Measurements from ENCODE around the gene DHCR7. TPM values are rescaled to one million over a fixed set of nuclear protein-coding genes. Genes with fewer than 3 reads are reported as not detected.

Gene DHCR7
- total RNA-seq, 3 donors from 2014 or later: 26.5 to 68.6 (median 62.3) TPM

DNA sequence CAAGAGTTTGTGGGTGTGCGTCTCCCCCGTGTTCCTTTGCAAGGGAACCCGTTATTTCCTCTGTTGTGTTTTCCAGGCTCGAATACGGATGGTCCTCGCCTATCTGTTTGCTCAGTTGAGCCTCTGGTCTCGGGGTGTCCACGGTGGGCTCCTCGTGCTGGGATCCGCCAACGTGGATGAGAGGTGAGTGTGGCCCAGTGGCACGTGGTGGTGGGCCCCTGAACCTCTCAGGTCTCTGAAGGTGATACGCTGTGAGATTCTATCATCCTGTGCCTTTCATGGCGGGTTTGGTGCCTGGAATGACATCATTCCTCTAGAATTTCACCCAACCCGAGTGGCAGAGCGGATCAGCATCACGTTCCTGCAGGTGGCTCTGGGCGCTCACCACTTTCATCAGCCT is 37.3 kb upstream of the DHCR7 start:
- no peaks in the 10 kb centered on the region for H3K4me1 ChIP-seq (ENCODE audit: low read depth)
- TF ChIP-seq, protein P1, sequence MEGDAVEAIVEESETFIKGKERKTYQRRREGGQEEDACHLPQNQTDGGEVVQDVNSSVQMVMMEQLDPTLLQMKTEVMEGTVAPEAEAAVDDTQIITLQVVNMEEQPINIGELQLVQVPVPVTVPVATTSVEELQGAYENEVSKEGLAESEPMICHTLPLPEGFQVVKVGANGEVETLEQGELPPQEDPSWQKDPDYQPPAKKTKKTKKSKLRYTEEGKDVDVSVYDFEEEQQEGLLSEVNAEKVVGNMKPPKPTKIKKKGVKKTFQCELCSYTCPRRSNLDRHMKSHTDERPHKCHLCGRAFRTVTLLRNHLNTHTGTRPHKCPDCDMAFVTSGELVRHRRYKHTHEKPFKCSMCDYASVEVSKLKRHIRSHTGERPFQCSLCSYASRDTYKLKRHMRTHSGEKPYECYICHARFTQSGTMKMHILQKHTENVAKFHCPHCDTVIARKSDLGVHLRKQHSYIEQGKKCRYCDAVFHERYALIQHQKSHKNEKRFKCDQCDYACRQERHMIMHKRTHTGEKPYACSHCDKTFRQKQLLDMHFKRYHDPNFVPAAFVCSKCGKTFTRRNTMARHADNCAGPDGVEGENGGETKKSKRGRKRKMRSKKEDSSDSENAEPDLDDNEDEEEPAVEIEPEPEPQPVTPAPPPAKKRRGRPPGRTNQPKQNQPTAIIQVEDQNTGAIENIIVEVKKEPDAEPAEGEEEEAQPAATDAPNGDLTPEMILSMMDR (IDR thresholded peaks at IDR 0.05): no peak
- no peak overlapping the region for H3K4me3 ChIP-seq
- ATAC-seq: no peak
- no peak for DNase-seq
- intact Hi-C loops (cut with DNase I, micrococcal nuclease): no loop called here
- no peaks in the 10 kb centered on the region for H3K9me3 ChIP-seq
- H3K36me3 ChIP-seq (ENCODE audit: low read depth): peaks cover 11% of the 10 kb centered on the region

DNA sequence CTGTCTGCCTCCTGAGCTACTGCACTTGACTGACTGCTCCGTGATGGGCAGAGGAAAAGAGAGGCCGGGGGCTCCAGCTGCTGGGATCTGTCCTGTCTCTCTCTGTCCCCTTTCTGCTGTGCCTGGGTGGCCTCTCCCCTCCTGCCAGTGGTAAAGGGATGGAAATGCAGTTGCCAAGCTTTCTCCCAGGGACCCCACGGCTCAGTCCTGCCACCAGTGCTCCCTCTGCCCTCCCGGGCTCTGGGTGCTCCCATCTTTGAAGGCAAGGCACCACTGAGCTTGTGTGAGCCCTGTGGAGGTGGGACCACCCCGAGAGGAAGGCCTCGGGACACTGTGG is 36.8 kb upstream of the DHCR7 start:
- no peak for ATAC-seq
- Histone ChIP-seq H3K9me3 (no peaks in the 10 kb centered on the region), H3K4me1 (ENCODE audit: low read depth) (no peaks in the 10 kb centered on the region), H3K4me3 (no peak overlapping the region), H3K36me3 (ENCODE audit: low read depth) (peaks cover 11% of the 10 kb centered on the region)
- intact Hi-C loops (cut with DNase I, micrococcal nuclease): no loop called here
- TF ChIP-seq, protein P1 (IDR thresholded peaks at IDR 0.05): no peak
- no peak for DNase-seq

DNA sequence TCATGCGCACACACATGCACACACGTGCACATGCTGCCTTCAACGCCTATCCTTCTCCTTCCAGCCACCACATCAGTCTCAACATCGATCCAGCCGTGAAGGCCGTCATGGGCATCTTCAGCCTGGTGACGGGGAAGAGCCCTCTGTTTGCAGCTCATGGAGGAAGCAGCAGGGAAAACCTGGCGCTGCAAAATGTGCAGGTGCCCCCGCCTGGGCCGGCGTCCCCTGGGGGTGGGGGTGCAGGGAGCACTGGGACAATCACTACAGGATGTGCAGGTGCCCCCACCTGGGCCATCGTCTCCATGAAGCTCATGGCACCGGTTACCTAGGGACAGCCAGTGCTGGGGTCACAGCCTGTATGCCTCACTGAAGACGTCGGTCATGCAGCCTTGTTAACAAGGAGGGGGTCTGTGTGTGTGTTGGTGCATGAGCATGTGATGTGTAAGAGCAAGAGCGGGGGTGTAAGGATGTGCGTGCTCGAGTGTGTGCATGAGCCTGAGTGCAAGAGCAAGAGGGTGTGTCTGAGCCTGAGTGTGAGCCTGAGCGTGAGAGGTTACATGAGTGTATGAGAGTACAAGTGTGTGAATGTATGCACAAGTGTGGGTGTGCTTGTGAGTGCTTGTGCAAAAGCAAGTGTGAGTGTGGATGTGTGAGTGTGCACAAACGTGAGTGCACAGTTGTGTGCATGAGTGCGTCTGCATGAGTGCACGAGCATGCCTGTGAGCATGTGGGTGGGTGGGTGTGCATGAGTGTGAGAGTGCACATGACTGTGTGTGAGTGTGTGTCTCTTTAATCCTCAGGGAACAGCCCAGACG is 36.3 kb upstream of the DHCR7 start:
- peaks cover 11% of the 10 kb centered on the region for H3K36me3 ChIP-seq (ENCODE audit: low read depth)
- H3K4me1 ChIP-seq (ENCODE audit: low read depth): no peaks in the 10 kb centered on the region
- DNase-seq (no peak), ATAC-seq (peak; percentile 15)
- TF ChIP-seq, protein P1 (IDR thresholded peaks at IDR 0.05): no peak
- H3K9me3 ChIP-seq: no peaks in the 10 kb centered on the region
- intact Hi-C loops (cut with DNase I, micrococcal nuclease): no loop called here
- no peak overlapping the region for H3K4me3 ChIP-seq

DNA sequence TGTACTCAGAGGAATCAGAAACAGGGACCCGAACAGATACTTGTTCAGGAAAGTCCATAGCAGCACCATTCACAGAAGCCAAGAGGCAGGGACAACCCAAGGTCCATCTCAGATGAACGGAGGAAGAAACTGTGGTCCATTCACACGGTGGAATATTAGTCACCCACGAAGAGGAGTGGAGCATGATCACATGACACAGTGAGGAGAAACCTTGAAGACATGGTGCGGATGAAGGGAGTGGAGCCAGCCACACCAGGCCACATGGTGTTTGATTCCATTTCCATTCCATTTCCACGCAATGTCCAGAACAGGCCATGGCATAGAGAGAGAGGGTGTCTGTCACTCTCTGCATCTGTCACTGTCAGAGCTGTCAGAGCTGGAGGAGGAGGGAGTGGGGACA is 35.5 kb upstream of the DHCR7 start:
- DNase-seq (no peak), ATAC-seq (no peak)
- Histone ChIP-seq H3K4me1 (ENCODE audit: low read depth) (no peaks in the 10 kb centered on the region), H3K36me3 (ENCODE audit: low read depth) (peaks cover 14% of the 10 kb centered on the region), H3K4me3 (no peak overlapping the region), H3K9me3 (no peaks in the 10 kb centered on the region)
- intact Hi-C loops (cut with DNase I, micrococcal nuclease): no loop called here
- TF ChIP-seq, protein P1 (IDR thresholded peaks at IDR 0.05): no peak

DNA sequence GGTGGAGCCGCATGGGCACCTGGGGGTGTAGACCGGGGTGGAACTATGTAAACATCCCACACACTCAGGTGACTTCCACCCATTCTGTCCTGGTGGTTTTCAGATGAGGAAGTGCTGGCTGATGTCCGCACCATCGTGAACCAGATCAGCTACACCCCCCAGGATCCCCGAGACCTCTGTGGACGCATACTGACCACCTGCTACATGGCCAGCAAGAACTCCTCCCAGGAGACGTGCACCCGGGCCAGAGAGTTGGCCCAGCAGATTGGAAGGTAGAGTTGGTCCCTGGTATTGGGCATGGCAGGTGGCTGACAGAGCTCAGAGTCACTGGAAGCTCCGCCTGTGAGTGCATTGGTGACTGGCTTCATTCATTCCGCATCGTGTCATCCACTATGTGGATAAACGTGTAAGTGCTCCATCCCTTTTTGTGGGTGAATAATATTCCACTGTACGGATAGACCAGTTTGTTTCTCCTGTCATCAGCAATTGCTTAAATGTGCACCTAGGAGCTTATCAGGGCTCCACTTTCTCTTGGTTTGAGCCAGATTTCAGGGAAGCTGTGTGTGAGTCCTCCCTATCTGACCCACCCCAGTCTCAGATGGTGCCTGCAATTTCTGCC is 34.7 kb upstream of the DHCR7 start:
- Histone ChIP-seq H3K4me3 (no peak overlapping the region), H3K4me1 (ENCODE audit: low read depth) (no peaks in the 10 kb centered on the region), H3K9me3 (no peaks in the 10 kb centered on the region), H3K36me3 (ENCODE audit: low read depth) (peaks cover 16% of the 10 kb centered on the region)
- no peak for DNase-seq
- intact Hi-C loops (cut with DNase I, micrococcal nuclease): no loop called here
- TF ChIP-seq, protein P1 (IDR thresholded peaks at IDR 0.05): no peak
- ATAC-seq: no peak

All from mucosa of descending colon (tissue), 3 donors.